HCT116 (cell line): ENCODE data around the gene ALDH7A1. TPM values are rescaled to one million over a fixed set of nuclear protein-coding genes. Genes with fewer than 3 reads are reported as not detected.

Experiments
- ATAC-seq: fragments of 200-7000 bp; cut with Tn5 transposase; 2 replicates; pipeline ENCODE4 v1.9.1; 2020; ENCODE audit warnings: mild to moderate bottlenecking, moderate library complexity
- BruUV-seq: library from RNA; stranded (reverse); fragments of 400-500 nt; replicated peaks from 2 replicates; lab custom pipeline; 2021; lab: Mats Ljungman, UMichigan
- CTCF ChIA-PET: fragments of 300-600 bp; sonication (Branson Sonifier 250); formaldehyde crosslinking; loops from one replicate; lab custom pipeline; 2021; ENCODE audit warnings: antibody characterized with exemption; lab: Charles Lee
- POLR2A ChIA-PET: fragments of 300-600, 350-600 bp; sonication (Branson Sonifier 250); formaldehyde crosslinking; loops from one replicate; lab custom pipeline; 2021; ENCODE audit warnings: antibody characterized with exemption; lab: Charles Lee
- RAD21 ChIA-PET, 2 experiments: fragments of 300-600 bp; sonication (Branson Sonifier 250); formaldehyde crosslinking; loops; one replicate each; lab custom pipeline; 2023; ENCODE audit warnings: low total read pairs in 2 of 2; ENCODE audit not compliant: uncharacterized antibody in 2 of 2, unreplicated experiment in 2 of 2, low non-redundant PET in 1 of 2; lab: Charles Lee
- DNase-seq: peaks from one replicate; pipeline ENCODE4 v3.0.0-alpha.2; 2010; ENCODE audit warnings: low read depth, low spot score
- H2AFZ ChIP-seq: fragments of 200-600 bp; shearing (Covaris generic), sonication (generic); 2 replicates; pipeline ENCODE4 v1.6.1; 2017; ENCODE audit warnings: low read depth, mixed run types, mixed read lengths, antibody characterized with exemption, low read length; ENCODE audit not compliant: poor library complexity, severe bottlenecking
- H3K27ac ChIP-seq: 2 replicates; pipeline ENCODE4 v1.5.1; 2012; ENCODE audit warnings: low read depth, low read length
- H3K27me3 ChIP-seq: fragments of 200-600 bp; sonication (generic); 2 replicates; pipeline ENCODE4 v1.6.1; 2016; ENCODE audit warnings: mixed run types, low read length, mixed read lengths; ENCODE audit not compliant: insufficient read depth
- H3K36me3 ChIP-seq, 2 experiments: fragments of 200-500 bp in 1 of 2; fragments of 200-600 bp in 1 of 2; sonication (Bioruptor generic) in 1 of 2; sonication (generic) in 1 of 2; 2 replicates each; pipeline versions ENCODE4 v1.5.1 to v1.6.1; 2014 to 2016; ENCODE audit warnings: low read length in 2 of 2, inconsistent platforms in 1 of 2, mixed read lengths in 1 of 2, mixed run types in 1 of 2; ENCODE audit not compliant: insufficient read depth in 2 of 2, control insufficient read depth in 1 of 2
- H3K4me1 ChIP-seq, 2 experiments: fragments of 200-600 bp in 1 of 2; sonication (generic) in 1 of 2; 2 replicates each; pipeline versions ENCODE4 v1.5.1 to v1.6.1; 2012 to 2017; ENCODE audit warnings: low read length in 2 of 2, inconsistent platforms in 1 of 2, mild to moderate bottlenecking in 1 of 2, mixed read lengths in 1 of 2, mixed run types in 1 of 2, moderate library complexity in 1 of 2; ENCODE audit not compliant: insufficient read depth in 2 of 2, control insufficient read depth in 1 of 2
- H3K4me2 ChIP-seq: fragments of 200-600 bp; sonication (generic); 2 replicates; pipeline ENCODE4 v1.6.1; 2017; ENCODE audit warnings: mixed run types, low read length, mixed read lengths
- H3K4me3 ChIP-seq, 2 experiments: fragments of 200-600 bp in 1 of 2; sonication (generic) in 1 of 2; replicated peaks in 1 of 2; 2 replicates each; pipeline ENCODE4 v1.5.1; 2011 to 2016; ENCODE audit warnings: low read length in 2 of 2, control low read depth in 1 of 2, low read depth in 1 of 2, mild to moderate bottlenecking in 1 of 2, mixed read lengths in 1 of 2, mixed run types in 1 of 2
- H3K79me2 ChIP-seq: fragments of 200-600 bp; sonication (generic); 2 replicates; pipeline ENCODE4 v1.6.1; 2017; ENCODE audit warnings: mild to moderate bottlenecking, mixed run types, low read length, moderate library complexity, mixed read lengths; ENCODE audit not compliant: insufficient read depth
- H3K9ac ChIP-seq: fragments of 200-600 bp; sonication (generic); 2 replicates; pipeline ENCODE4 v1.6.1; 2016; ENCODE audit warnings: low read length, mixed read lengths
- H3K9me2 ChIP-seq: fragments of 200-600 bp; sonication (generic), shearing (Covaris generic); 2 replicates; pipeline ENCODE4 v1.6.1; 2017; ENCODE audit warnings: mixed run types, mild to moderate bottlenecking, moderate library complexity; ENCODE audit not compliant: insufficient read depth
- H3K9me3 ChIP-seq, 2 experiments: fragments of 200-500 bp in 1 of 2; fragments of 200-600 bp in 1 of 2; sonication (Bioruptor generic) in 1 of 2; sonication (generic) in 1 of 2; 2 replicates each; pipeline ENCODE4 v1.6.1; 2014 to 2017; ENCODE audit warnings: low read length in 2 of 2, mixed read lengths in 2 of 2, inconsistent platforms in 1 of 2, low read depth in 1 of 2, mild to moderate bottlenecking in 1 of 2, mixed run types in 1 of 2, moderate library complexity in 1 of 2; ENCODE audit not compliant: control insufficient read depth in 1 of 2, insufficient read depth in 1 of 2
- H4K20me1 ChIP-seq: fragments of 200-600 bp; sonication (generic), shearing (Covaris generic); 2 replicates; pipeline ENCODE4 v1.6.1; 2017; ENCODE audit warnings: mixed run types, mild to moderate bottlenecking, moderate library complexity; ENCODE audit not compliant: insufficient read depth
- CBX3 ChIP-seq: IDR thresholded peaks from 2 replicates; pipeline ENCODE4 v1.6.1; 2012; ENCODE audit warnings: low read depth
- POLR2AphosphoS5 ChIP-seq: IDR thresholded peaks from 2 replicates; pipeline ENCODE4 v1.6.1; 2011; ENCODE audit warnings: mild to moderate bottlenecking, low read depth, low read length, moderate library complexity
- SRF ChIP-seq: IDR thresholded peaks from 2 replicates; pipeline ENCODE4 v1.6.1; 2012; ENCODE audit warnings: low read depth
- intact Hi-C: fragments of 100-400 bp; cut with micrococcal nuclease; formaldehyde crosslinking; loops from 2 replicates; pipeline ENCODE4 v1.10.0; 2022
- total RNA-seq: library from RNA; stranded (reverse); gene quantifications from one replicate; pipeline ENCODE4 v1.2.1, GENCODE V29; 2021; ENCODE audit not compliant: unreplicated experiment
- TF ChIP-seq, protein P1 (sequence below), 3 experiments: fragments of 200-600 bp in 1 of 3; sonication (generic) in 1 of 3; IDR thresholded peaks in 2 of 3; conservative IDR thresholded peaks in 1 of 3; 2 replicates each; pipeline ENCODE4 v1.5.1; 2012 to 2017; ENCODE audit warnings: low read depth in 2 of 3, low read length in 2 of 3, antibody characterized with exemption in 1 of 3, borderline replicate concordance in 1 of 3, control low read depth in 1 of 3, mild to moderate bottlenecking in 1 of 3, mixed read lengths in 1 of 3, mixed run types in 1 of 3, moderate library complexity in 1 of 3; ENCODE audit not compliant: insufficient read depth in 1 of 3

Gene ALDH7A1
- total RNA-seq, 1 experiment from 2014 or later = 93.2 TPM

DNA sequence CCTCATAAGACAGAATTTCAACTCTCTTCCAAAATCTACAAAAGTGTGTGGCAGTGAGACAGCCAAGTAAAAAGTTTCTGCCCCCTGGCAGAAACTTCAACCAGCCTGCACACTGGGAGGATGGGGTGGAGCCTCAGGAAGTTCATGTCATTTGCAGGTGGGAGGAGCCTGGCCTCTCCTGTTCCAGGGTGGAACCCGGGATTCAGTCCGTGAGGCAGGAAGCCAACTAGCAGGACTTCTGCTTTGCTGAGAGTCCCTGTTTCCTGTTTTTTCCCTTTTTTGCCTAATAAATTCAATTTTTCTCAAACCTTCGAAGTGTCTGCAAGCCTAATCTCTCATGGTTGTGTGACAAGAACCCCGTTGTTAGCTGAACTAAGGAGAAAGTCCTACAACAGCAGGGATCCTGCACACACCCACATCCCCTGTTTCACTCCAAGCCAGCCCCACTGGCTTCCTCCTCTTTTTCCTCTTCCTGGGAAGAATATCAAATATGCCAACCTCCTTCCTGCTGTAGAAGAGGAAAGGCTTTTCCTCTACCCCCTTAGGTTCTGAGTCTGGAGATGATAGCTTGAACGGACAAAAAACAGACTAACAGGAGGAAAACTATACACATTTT is 69.3 kb downstream of the ALDH7A1 start:
- DNase-seq = peak; percentile 12
- no peaks in the 10 kb centered on the region for H3K9me3 ChIP-seq

DNA sequence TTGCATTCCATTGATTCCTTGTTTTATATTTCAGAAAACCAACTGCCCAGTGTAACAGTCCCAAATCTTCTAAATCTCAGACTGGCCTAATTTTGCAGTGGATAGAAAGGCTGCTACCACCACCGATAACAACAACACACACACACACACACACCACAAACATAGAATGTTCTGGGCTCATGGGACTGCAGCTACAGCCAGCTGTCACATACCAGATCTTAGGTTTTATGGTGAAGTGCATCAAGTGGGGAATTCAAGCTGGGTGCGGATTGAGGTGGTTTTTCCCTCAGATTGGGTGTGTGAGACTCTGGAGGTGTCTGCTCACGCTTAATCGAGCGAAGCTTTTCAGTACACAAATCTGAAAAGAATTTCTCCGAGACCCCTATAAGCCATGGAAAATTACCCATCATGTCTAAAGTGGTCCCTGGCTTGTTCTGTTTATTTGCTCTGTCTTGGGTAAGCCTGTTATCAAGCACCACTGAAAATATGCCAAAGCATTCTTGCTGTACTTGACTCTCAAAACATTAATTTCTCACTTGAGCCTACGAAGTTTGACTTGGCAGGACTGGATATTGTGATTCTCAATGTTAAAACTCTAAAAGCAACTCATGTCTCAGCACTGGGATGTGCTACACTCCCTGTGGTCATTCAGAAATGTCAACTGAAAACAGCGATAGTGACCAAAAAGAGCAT is 71.1 kb downstream of the ALDH7A1 start:
- Histone ChIP-seq H3K79me2 (no peaks in the 10 kb centered on the region), H3K27ac (no peak overlapping the region), H3K27me3 (no peaks in the 10 kb centered on the region), H3K9me2 (no peaks in the 10 kb centered on the region), H4K20me1 (no peaks in the 10 kb centered on the region), H3K9ac (no peak overlapping the region), H3K9me3 (no peaks in the 10 kb centered on the region), H3K4me1 (peaks cover 0 to 7% of the 10 kb centered on the region in 2 experiments; a peak in 2 of 4 replicates), H3K36me3 (no peaks in the 10 kb centered on the region), H2AFZ (no peak overlapping the region), H3K4me3 (no peak overlapping the region), H3K4me2 (no peak overlapping the region)
- TF ChIP-seq CBX3 = no peak
- TF ChIP-seq, protein P1, sequence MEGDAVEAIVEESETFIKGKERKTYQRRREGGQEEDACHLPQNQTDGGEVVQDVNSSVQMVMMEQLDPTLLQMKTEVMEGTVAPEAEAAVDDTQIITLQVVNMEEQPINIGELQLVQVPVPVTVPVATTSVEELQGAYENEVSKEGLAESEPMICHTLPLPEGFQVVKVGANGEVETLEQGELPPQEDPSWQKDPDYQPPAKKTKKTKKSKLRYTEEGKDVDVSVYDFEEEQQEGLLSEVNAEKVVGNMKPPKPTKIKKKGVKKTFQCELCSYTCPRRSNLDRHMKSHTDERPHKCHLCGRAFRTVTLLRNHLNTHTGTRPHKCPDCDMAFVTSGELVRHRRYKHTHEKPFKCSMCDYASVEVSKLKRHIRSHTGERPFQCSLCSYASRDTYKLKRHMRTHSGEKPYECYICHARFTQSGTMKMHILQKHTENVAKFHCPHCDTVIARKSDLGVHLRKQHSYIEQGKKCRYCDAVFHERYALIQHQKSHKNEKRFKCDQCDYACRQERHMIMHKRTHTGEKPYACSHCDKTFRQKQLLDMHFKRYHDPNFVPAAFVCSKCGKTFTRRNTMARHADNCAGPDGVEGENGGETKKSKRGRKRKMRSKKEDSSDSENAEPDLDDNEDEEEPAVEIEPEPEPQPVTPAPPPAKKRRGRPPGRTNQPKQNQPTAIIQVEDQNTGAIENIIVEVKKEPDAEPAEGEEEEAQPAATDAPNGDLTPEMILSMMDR (IDR thresholded peaks at IDR 0.05 in 2 of 3, conservative IDR thresholded peaks at IDR 0.05 in 1 of 3; ENCODE audit: borderline replicate concordance in 1 of 3, insufficient read depth in 1 of 3, low read depth in 2 of 3, low read length in 2 of 3) = no peak
- ATAC-seq = no peak
- ChIA-PET RAD21 (no interaction called here), CTCF (no interaction called here), POLR2A (no interaction called here)
- BruUV-seq = no TSS peak
- DNase-seq = no peak
- intact Hi-C loops = no loop called here

More for the DNA sequence above, 69.3 kb downstream of the ALDH7A1 start:
- Histone ChIP-seq H3K9ac (no peak overlapping the region), H3K4me3 (0 out of 4 replicates have a peak overlapping the region, but pooled peaks of 1 of the 2 experiments have one; percentile 2), H3K79me2 (no peaks in the 10 kb centered on the region), H3K36me3 (no peaks in the 10 kb centered on the region), H3K4me2 (peak overlapping the region; percentile 62), H2AFZ (peak overlapping the region; percentile 97), H3K27me3 (no peaks in the 10 kb centered on the region), H3K27ac (no peak overlapping the region), H4K20me1 (no peaks in the 10 kb centered on the region), H3K9me2 (no peaks in the 10 kb centered on the region), H3K4me1 (peaks cover 0 to 7% of the 10 kb centered on the region in 2 experiments; a peak in 2 of 4 replicates)
- BruUV-seq = no TSS peak
- CTCF ChIA-PET = no interaction called here
- ATAC-seq = peak; percentile 99
- TF ChIP-seq SRF (no peak), POLR2AphosphoS5 (peak; percentile 77)
- intact Hi-C loops = no loop called here
- POLR2A ChIA-PET = no interaction called here
- RAD21 ChIA-PET = no interaction called here
